ENCODE measurements around the gene ZFAND6.

Gene ZFAND6

GRCh38 chr15:80071652-80072051 lies 12.2 kb downstream of the ZFAND6 start:
- H3K4me3 ChIP-seq (ENCODE audit: low read length, poor library complexity, severe bottlenecking): peak overlapping the region; percentile 76
- H3K4me1 ChIP-seq (ENCODE audit: insufficient read depth, low read length, poor library complexity, severe bottlenecking): peaks cover 54% of the 10 kb centered on the region

GRCh38 chr15:80072285-80072994 lies 13.0 kb downstream of the ZFAND6 start:
- no peaks in the 10 kb centered on the region for H3K9me3 ChIP-seq (ENCODE audit: insufficient read depth, low read depth, low read length)
- H3K36me3 ChIP-seq (ENCODE audit: insufficient read depth, low read length): no peaks in the 10 kb centered on the region
- peaks cover 84% of the 10 kb centered on the region for H4K20me1 ChIP-seq (ENCODE audit: insufficient read depth, low read length, poor library complexity, severe bottlenecking)
- H3K9me2 ChIP-seq (replicated peaks; ENCODE audit: low read depth, low read length): no peaks in the 10 kb centered on the region
- TF ChIP-seq CTCF (conservative IDR thresholded peaks at IDR 0.05; ENCODE audit: low read length) (no peak), EZH2phosphoT487 (IDR thresholded peaks at IDR 0.05; ENCODE audit: borderline replicate concordance) (no peak)
- peak overlapping the region; percentile 77 for H3K4me2 ChIP-seq (ENCODE audit: low read depth, low read length, poor library complexity, severe bottlenecking)
- H3K27me3 ChIP-seq (ENCODE audit: insufficient read depth, low read length, poor library complexity, severe bottlenecking): no peaks in the 10 kb centered on the region
- peaks cover 95% of the 10 kb centered on the region for H3K79me2 ChIP-seq (ENCODE audit: insufficient read depth, low read length)
- H2AFZ ChIP-seq (ENCODE audit: low read length): no peak overlapping the region; the same call in 1 of the 2 replicates
- H3F3A ChIP-seq (ENCODE audit: low read depth): no peaks in the 10 kb centered on the region
- peak overlapping the region; percentile 68 for H3K9ac ChIP-seq (ENCODE audit: low read depth, low read length, poor library complexity, severe bottlenecking)
- peaks cover 54% of the 10 kb centered on the region for H3K4me1 ChIP-seq (ENCODE audit: insufficient read depth, low read length, poor library complexity, severe bottlenecking)
- H3K4me3 ChIP-seq (ENCODE audit: low read length, poor library complexity, severe bottlenecking): peak overlapping the region; percentile 76

More at GRCh38 chr15:80071652-80072051, 12.2 kb downstream of the ZFAND6 start:
- H3K9ac ChIP-seq (ENCODE audit: low read depth, low read length, poor library complexity, severe bottlenecking): peak overlapping the region; percentile 31
- TF ChIP-seq EZH2phosphoT487 (IDR thresholded peaks at IDR 0.05; ENCODE audit: borderline replicate concordance): no peak
- TF ChIP-seq CTCF (conservative IDR thresholded peaks at IDR 0.05; ENCODE audit: low read length): no peak
- H3K9me2 ChIP-seq (replicated peaks; ENCODE audit: low read depth, low read length): no peaks in the 10 kb centered on the region
- peaks cover 84% of the 10 kb centered on the region for H4K20me1 ChIP-seq (ENCODE audit: insufficient read depth, low read length, poor library complexity, severe bottlenecking)
- H2AFZ ChIP-seq (ENCODE audit: low read length): no peak overlapping the region
- H3F3A ChIP-seq (ENCODE audit: low read depth): no peaks in the 10 kb centered on the region
- no peaks in the 10 kb centered on the region for H3K36me3 ChIP-seq (ENCODE audit: insufficient read depth, low read length)
- peaks cover 94% of the 10 kb centered on the region for H3K79me2 ChIP-seq (ENCODE audit: insufficient read depth, low read length)
- H3K27me3 ChIP-seq (ENCODE audit: insufficient read depth, low read length, poor library complexity, severe bottlenecking): no peaks in the 10 kb centered on the region
- H3K4me2 ChIP-seq (ENCODE audit: low read depth, low read length, poor library complexity, severe bottlenecking): peak overlapping the region; percentile 77
- H3K9me3 ChIP-seq (ENCODE audit: insufficient read depth, low read depth, low read length): no peaks in the 10 kb centered on the region

- H3K27me3 ChIP-seq (ENCODE audit: insufficient read depth, low read length, poor library complexity, severe bottlenecking): no peaks in the 10 kb centered on the region
- peak overlapping the region; percentile 76 for H3K4me3 ChIP-seq (ENCODE audit: low read length, poor library complexity, severe bottlenecking)
- peak overlapping the region; percentile 68 for H3K9ac ChIP-seq (ENCODE audit: low read depth, low read length, poor library complexity, severe bottlenecking)
- H3K9me3 ChIP-seq (ENCODE audit: insufficient read depth, low read depth, low read length): no peaks in the 10 kb centered on the region
- H3K9me2 ChIP-seq (replicated peaks; ENCODE audit: low read depth, low read length): no peaks in the 10 kb centered on the region
- H4K20me1 ChIP-seq (ENCODE audit: insufficient read depth, low read length, poor library complexity, severe bottlenecking): peaks cover 83% of the 10 kb centered on the region
- H3F3A ChIP-seq (ENCODE audit: low read depth): no peaks in the 10 kb centered on the region
- TF ChIP-seq EZH2phosphoT487 (IDR thresholded peaks at IDR 0.05; ENCODE audit: borderline replicate concordance) (no peak), CTCF (conservative IDR thresholded peaks at IDR 0.05; ENCODE audit: low read length) (no peak)
- H3K36me3 ChIP-seq (ENCODE audit: insufficient read depth, low read length): no peaks in the 10 kb centered on the region
- no peak overlapping the region for H2AFZ ChIP-seq (ENCODE audit: low read length)
- H3K4me1 ChIP-seq (ENCODE audit: insufficient read depth, low read length, poor library complexity, severe bottlenecking): peaks cover 54% of the 10 kb centered on the region
- peaks cover 97% of the 10 kb centered on the region for H3K79me2 ChIP-seq (ENCODE audit: insufficient read depth, low read length)
- peak overlapping the region; percentile 77 for H3K4me2 ChIP-seq (ENCODE audit: low read depth, low read length, poor library complexity, severe bottlenecking)
Observed at GRCh38 chr15:80073197-80073596, 13.7 kb downstream of the ZFAND6 start.
